ENCODE measurements around the gene MGARP.

GRCh38 chr4:139242511-139243051, 37.4 kb downstream of the MGARP start:
- no peak for TF ChIP-seq EZH2 (IDR thresholded peaks at IDR 0.05)
- TF ChIP-seq CTCF (IDR thresholded peaks at IDR 0.05), result no peak
- no peak for TF ChIP-seq EZH2phosphoT487 (IDR thresholded peaks at IDR 0.05)

Measured in neural progenitor cell (in vitro differentiated cells).